Measurements from ENCODE around the gene SIVA1.

- no peak for TF ChIP-seq ZNF24 (tag by site-specific recombination; IDR thresholded peaks at IDR 0.05)
- TF ChIP-seq CTCF (tag by site-specific recombination; IDR thresholded peaks at IDR 0.05) = no peak
- no peak for TF ChIP-seq ZNF558 (tag by site-specific recombination; IDR thresholded peaks at IDR 0.05)
- TF ChIP-seq ZNF777 (tag by site-specific recombination; IDR thresholded peaks at IDR 0.05; ENCODE audit: borderline replicate concordance) = no peak
- no peak for TF ChIP-seq TSHZ1 (tag by site-specific recombination; IDR thresholded peaks at IDR 0.05; ENCODE audit: borderline replicate concordance)
- no peak for TF ChIP-seq ZNF221 (tag by site-specific recombination; IDR thresholded peaks at IDR 0.05; ENCODE audit: borderline replicate concordance)
- TF ChIP-seq ZNF629 (tag by site-specific recombination; IDR thresholded peaks at IDR 0.05) = peak; percentile 67
- TF ChIP-seq ZBTB10 (tag by site-specific recombination; IDR thresholded peaks at IDR 0.05) = 0 out of 2 replicates have a peak, but pooled peaks have one; percentile 53
- TF ChIP-seq ZNF488 (tag by site-specific recombination; IDR thresholded peaks at IDR 0.05) = no peak
- no peak for TF ChIP-seq ZNF214 (tag by site-specific recombination; IDR thresholded peaks at IDR 0.05; ENCODE audit: borderline replicate concordance)
- TF ChIP-seq ELK4 (IDR thresholded peaks at IDR 0.05; ENCODE audit: borderline replicate concordance, low read depth, low read length) = no peak
Observed at GRCh38 chr14:104794099-104794498, 41.2 kb downstream of the SIVA1 start.
